ENCODE results near the gene EXOC6. TPM values are rescaled to one million over a fixed set of nuclear protein-coding genes. Genes with fewer than 3 reads are reported as not detected.
"Not testable (repeated sequence)": the region's sequence is repeated elsewhere in the genome, so short reads cannot be mapped to it uniquely, and the experiment has no call there.

The EXOC6 gene
- polyA plus RNA-seq, 4 donors = 6.7 to 17.5 (median 9.6) TPM

DNA sequence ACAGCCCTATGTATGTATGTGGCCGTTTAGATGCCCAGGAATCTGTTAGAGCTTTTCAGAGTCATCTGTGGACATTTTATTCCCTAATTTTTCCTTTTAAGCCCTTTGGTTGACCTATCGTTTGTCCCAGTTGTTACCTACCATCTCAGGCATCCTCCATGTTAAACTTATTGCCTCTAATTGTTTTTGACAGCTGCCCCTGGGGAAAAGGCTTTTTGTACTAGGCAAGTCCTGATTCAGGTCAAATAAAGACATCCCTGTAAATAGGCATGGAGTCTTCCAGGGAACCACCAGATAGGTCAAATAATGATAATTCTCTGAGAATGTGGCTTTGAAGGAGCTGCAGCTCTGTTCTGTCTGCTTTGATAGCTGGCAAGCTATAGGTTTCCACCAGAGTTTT lies 124.6 kb downstream of the EXOC6 start:
- H3K9me3 ChIP-seq (ENCODE audit: control insufficient read depth in 2 of 2, insufficient read depth in 1 of 2, low read depth in 1 of 2, low read length in 1 of 2) = peaks cover 0 to 8% of the 10 kb centered on the region in 2 donors
- no peak overlapping the region for H3K4me3 ChIP-seq (ENCODE audit: low read depth in 1 of 3, low read length in 3 of 3)
- 81 to 91% (median 90%) methylated on average over 2 of the region's 2 CpGs for WGBS, 3 donors
- H3K27ac ChIP-seq (ENCODE audit: low read depth in 1 of 3, low read length in 2 of 3) = peak overlapping the region in 1 of 3 donors; percentile 42
- H3K27me3 ChIP-seq (ENCODE audit: control insufficient read depth in 3 of 3, insufficient read depth in 3 of 3, low read length in 3 of 3) = no peaks in the 10 kb centered on the region
- peaks cover 0 to 12% (median 0%) of the 10 kb centered on the region in 3 donors for H3K4me1 ChIP-seq (ENCODE audit: control insufficient read depth in 3 of 3, insufficient read depth in 2 of 3, low read depth in 1 of 3, low read length in 2 of 3)
- peaks cover 0 to 3% (median 0%) of the 10 kb centered on the region in 3 donors for H3K36me3 ChIP-seq (ENCODE audit: control insufficient read depth in 3 of 3, insufficient read depth in 2 of 3, low read depth in 1 of 3, low read length in 3 of 3)
- DNase-seq (no peak), FAIRE-seq (no peak)

DNA sequence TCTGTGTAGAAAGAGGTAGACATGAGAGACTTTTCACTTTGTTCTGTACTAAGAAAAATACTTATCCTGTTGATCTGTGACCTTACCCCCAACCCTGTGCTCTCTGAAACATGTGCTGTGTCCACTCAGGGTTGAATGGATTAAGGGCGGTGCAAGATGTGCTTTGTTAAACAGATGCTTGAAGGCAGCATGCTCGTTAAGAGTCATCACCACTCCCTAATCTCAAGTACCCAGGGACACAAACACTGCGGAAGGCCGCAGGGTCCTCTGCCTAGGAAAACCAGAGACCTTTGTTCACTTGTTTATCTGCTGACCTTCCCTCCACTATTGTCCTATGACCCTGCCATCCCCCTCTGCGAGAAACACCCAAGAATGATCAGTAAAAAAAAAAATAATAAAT lies 128.0 kb downstream of the EXOC6 start:
- H3K4me3 ChIP-seq (ENCODE audit: low read depth in 1 of 3, low read length in 3 of 3); H3K9me3 ChIP-seq (ENCODE audit: control insufficient read depth in 2 of 2, insufficient read depth in 1 of 2, low read depth in 1 of 2, low read length in 1 of 2); H3K27ac ChIP-seq (ENCODE audit: low read depth in 1 of 3, low read length in 2 of 3); DNase-seq; H3K36me3 ChIP-seq (ENCODE audit: control insufficient read depth in 3 of 3, insufficient read depth in 2 of 3, low read depth in 1 of 3, low read length in 3 of 3); FAIRE-seq; H3K27me3 ChIP-seq (ENCODE audit: control insufficient read depth in 3 of 3, insufficient read depth in 3 of 3, low read length in 3 of 3): not testable (repeated sequence)
- peaks cover 0 to 12% (median 0%) of the 10 kb centered on the region in 3 donors for H3K4me1 ChIP-seq (ENCODE audit: control insufficient read depth in 3 of 3, insufficient read depth in 2 of 3, low read depth in 1 of 3, low read length in 2 of 3)
- WGBS, 3 donors = 75 to 95% (median 88%) methylated on average over 1 of the region's 5 CpGs

DNA sequence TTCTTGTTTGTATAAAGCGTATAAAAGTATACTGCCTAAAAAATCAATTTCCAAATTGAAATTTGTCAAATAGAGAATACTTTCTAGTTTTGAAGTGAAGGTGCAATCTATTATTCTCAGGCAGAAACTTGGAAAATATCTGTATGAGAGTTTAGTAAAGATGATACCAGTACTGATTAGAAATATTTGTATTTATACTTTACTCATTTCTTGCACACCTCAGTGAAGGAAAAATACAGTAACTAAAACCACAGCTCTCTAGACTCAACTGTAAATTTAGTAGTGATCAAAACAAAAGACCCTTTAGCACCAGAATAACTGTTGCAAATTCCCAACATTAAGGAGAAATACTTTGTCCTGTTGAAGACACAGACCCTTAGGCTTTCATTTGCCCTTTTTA lies 140.9 kb downstream of the EXOC6 start:
- Histone ChIP-seq H3K27me3 (ENCODE audit: control insufficient read depth in 3 of 3, insufficient read depth in 3 of 3, low read length in 3 of 3) (no peaks in the 10 kb centered on the region), H3K4me1 (ENCODE audit: control insufficient read depth in 3 of 3, insufficient read depth in 2 of 3, low read depth in 1 of 3, low read length in 2 of 3) (no peaks in the 10 kb centered on the region), H3K4me3 (ENCODE audit: low read depth in 1 of 3, low read length in 3 of 3) (no peak overlapping the region), H3K36me3 (ENCODE audit: control insufficient read depth in 3 of 3, insufficient read depth in 2 of 3, low read depth in 1 of 3, low read length in 3 of 3) (no peaks in the 10 kb centered on the region), H3K9me3 (ENCODE audit: control insufficient read depth in 2 of 2, insufficient read depth in 1 of 2, low read depth in 1 of 2, low read length in 1 of 2) (no peaks in the 10 kb centered on the region), H3K27ac (ENCODE audit: low read depth in 1 of 3, low read length in 2 of 3) (no peak overlapping the region)
- DNase-seq = no peak
- FAIRE-seq = peak; percentile 5
- WGBS, 3 donors = 80 to 89% (median 87%) methylated on average over 1 of the region's 1 CpG

DNA sequence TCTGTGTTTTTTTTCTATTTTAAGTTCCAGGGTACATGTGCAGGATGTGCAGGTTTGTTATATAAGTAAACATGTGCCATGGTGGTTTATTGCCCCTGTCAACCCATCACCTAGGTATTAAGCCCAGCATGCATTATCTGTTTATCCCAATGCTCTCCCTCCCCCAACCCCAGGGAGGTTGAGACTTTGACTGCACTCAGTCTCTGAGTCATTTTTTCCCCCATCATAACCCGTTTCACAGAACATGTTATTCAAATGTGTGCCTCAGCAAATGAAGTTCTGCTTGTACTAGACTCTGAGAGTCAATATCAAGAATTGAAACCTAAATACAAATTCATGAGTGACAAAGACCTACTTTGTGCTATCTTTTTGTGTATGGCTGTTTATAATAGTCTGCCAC lies 142.3 kb downstream of the EXOC6 start:
- FAIRE-seq = no peak
- Histone ChIP-seq H3K4me3 (ENCODE audit: low read depth in 1 of 3, low read length in 3 of 3) (no peak overlapping the region), H3K4me1 (ENCODE audit: control insufficient read depth in 3 of 3, insufficient read depth in 2 of 3, low read depth in 1 of 3, low read length in 2 of 3) (no peaks in the 10 kb centered on the region), H3K27me3 (ENCODE audit: control insufficient read depth in 3 of 3, insufficient read depth in 3 of 3, low read length in 3 of 3) (no peaks in the 10 kb centered on the region), H3K36me3 (ENCODE audit: control insufficient read depth in 3 of 3, insufficient read depth in 2 of 3, low read depth in 1 of 3, low read length in 3 of 3) (no peaks in the 10 kb centered on the region), H3K9me3 (ENCODE audit: control insufficient read depth in 2 of 2, insufficient read depth in 1 of 2, low read depth in 1 of 2, low read length in 1 of 2) (no peaks in the 10 kb centered on the region), H3K27ac (ENCODE audit: low read depth in 1 of 3, low read length in 2 of 3) (no peak overlapping the region)
- WGBS, 3 donors = 38 to 52% (median 42%) methylated on average over 1 of the region's 1 CpG
- peak; percentile 10 to 22 for DNase-seq

DNA sequence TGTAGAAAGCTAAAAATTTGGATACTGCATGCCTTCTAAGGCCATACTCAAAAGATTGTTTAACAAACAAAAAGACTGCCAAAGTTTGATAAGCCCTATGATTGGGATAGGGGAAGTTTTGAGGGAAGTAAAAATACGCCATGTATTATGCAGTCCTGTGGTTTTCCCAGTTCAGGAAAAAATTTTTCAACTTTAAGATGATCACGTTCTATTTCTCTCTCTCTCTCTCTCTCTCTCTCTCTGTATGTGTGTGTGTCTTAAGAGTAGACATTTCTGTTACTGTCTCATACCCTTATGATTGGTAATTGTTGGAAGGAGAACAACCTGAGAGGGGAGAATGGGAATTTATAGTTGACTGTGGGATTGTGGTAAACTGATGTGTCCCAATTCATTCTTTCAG lies 143.2 kb downstream of the EXOC6 start:
- no peak overlapping the region for H3K27ac ChIP-seq (ENCODE audit: low read depth in 1 of 3, low read length in 2 of 3)
- WGBS, 3 donors = 84 to 89% (median 85%) methylated on average over 2 of the region's 2 CpGs
- H3K4me1 ChIP-seq (ENCODE audit: control insufficient read depth in 3 of 3, insufficient read depth in 2 of 3, low read depth in 1 of 3, low read length in 2 of 3) = no peaks in the 10 kb centered on the region
- H3K4me3 ChIP-seq (ENCODE audit: low read depth in 1 of 3, low read length in 3 of 3) = no peak overlapping the region
- FAIRE-seq (no peak), DNase-seq (no peak)
- no peaks in the 10 kb centered on the region for H3K27me3 ChIP-seq (ENCODE audit: control insufficient read depth in 3 of 3, insufficient read depth in 3 of 3, low read length in 3 of 3)
- H3K9me3 ChIP-seq (ENCODE audit: control insufficient read depth in 2 of 2, insufficient read depth in 1 of 2, low read depth in 1 of 2, low read length in 1 of 2) = no peaks in the 10 kb centered on the region
- H3K36me3 ChIP-seq (ENCODE audit: control insufficient read depth in 3 of 3, insufficient read depth in 2 of 3, low read depth in 1 of 3, low read length in 3 of 3) = no peaks in the 10 kb centered on the region

DNA sequence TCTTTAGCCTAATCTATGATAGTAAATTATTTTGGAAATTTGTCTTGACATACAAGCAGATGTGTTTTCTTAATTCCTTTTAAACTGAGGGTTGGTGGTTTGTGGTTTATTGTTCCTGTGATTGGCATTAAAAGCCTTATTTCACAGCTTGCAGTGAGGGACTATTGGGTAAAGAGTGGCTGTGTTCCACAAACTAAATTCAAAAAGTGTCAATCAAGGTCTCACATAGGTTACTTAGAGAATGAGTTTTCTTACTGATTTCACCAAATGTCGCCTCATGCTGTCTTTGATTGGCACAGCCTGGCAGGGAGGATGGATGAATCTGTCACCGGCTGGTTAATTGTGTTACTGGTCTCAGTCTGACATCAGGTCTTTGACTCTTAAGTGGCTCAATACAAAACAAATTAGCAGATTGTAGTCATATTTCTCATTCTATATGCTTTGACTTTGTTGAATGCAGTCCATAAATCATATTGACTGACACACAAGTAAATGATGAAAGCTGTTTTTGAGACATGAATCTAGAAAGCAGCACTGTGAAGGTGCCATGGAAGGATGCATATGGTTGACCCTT lies 145.5 kb downstream of the EXOC6 start:
- no peaks in the 10 kb centered on the region for H3K4me1 ChIP-seq (ENCODE audit: control insufficient read depth in 3 of 3, insufficient read depth in 2 of 3, low read depth in 1 of 3, low read length in 2 of 3)
- H3K36me3 ChIP-seq (ENCODE audit: control insufficient read depth in 3 of 3, insufficient read depth in 2 of 3, low read depth in 1 of 3, low read length in 3 of 3) = no peaks in the 10 kb centered on the region
- no peaks in the 10 kb centered on the region for H3K9me3 ChIP-seq (ENCODE audit: control insufficient read depth in 2 of 2, insufficient read depth in 1 of 2, low read depth in 1 of 2, low read length in 1 of 2)
- FAIRE-seq = no peak
- WGBS, 3 donors = 79 to 90% (median 88%) methylated on average over 2 of the region's 2 CpGs
- no peak overlapping the region for H3K4me3 ChIP-seq (ENCODE audit: low read depth in 1 of 3, low read length in 3 of 3)
- no peak overlapping the region for H3K27ac ChIP-seq (ENCODE audit: low read depth in 1 of 3, low read length in 2 of 3)
- no peaks in the 10 kb centered on the region for H3K27me3 ChIP-seq (ENCODE audit: control insufficient read depth in 3 of 3, insufficient read depth in 3 of 3, low read length in 3 of 3)
- DNase-seq = no peak

DNA sequence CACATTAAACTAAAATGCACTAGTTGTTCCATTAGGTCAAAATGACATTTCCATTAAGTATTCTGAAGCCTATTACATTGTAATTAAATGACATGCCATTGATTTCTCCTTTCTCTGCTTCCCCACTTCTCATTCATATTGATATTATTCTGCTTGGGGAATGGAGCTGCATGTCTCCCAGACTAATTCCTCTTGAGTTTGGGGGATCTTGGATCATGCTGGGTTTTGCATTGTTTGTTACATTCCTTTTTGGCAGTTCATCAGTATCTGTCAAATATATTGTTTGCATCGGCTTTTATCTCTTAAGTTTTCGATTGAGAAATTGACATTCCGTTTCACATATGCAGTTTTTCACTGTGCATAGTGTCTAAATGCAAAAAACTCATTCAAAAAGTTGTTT lies 147.2 kb downstream of the EXOC6 start:
- H3K27me3 ChIP-seq (ENCODE audit: control insufficient read depth in 3 of 3, insufficient read depth in 3 of 3, low read length in 3 of 3) = no peaks in the 10 kb centered on the region
- no peak overlapping the region for H3K4me3 ChIP-seq (ENCODE audit: low read depth in 1 of 3, low read length in 3 of 3)
- H3K27ac ChIP-seq (ENCODE audit: low read depth in 1 of 3, low read length in 2 of 3) = no peak overlapping the region
- FAIRE-seq = no peak
- H3K36me3 ChIP-seq (ENCODE audit: control insufficient read depth in 3 of 3, insufficient read depth in 2 of 3, low read depth in 1 of 3, low read length in 3 of 3) = no peaks in the 10 kb centered on the region
- 86 to 96% (median 94%) methylated on average over 3 of the region's 3 CpGs for WGBS, 3 donors
- H3K4me1 ChIP-seq (ENCODE audit: control insufficient read depth in 3 of 3, insufficient read depth in 2 of 3, low read depth in 1 of 3, low read length in 2 of 3) = no peaks in the 10 kb centered on the region
- DNase-seq = no peak
- H3K9me3 ChIP-seq (ENCODE audit: control insufficient read depth in 2 of 2, insufficient read depth in 1 of 2, low read depth in 1 of 2, low read length in 1 of 2) = no peaks in the 10 kb centered on the region

DNA sequence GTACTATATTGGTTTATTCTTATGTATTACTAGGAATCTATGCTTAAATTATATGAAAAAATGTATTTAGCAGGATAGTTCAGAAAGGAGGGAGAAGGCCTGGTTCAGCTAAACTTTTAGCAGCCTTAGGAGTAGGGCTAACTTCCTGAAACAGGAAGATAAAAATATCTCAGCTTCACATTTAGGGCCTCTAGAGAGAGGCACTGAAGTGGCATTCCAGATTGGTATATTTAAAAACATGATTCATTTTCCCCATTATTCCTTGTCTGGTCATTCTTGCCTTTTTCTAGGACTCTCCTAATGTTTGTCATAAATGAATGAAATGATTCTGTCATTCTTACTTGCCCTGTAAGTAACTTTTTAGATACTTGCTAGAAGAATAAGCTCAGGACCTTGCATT lies 149.3 kb downstream of the EXOC6 start:
- DNase-seq (no peak), FAIRE-seq (no peak)
- H3K9me3 ChIP-seq (ENCODE audit: control insufficient read depth in 2 of 2, insufficient read depth in 1 of 2, low read depth in 1 of 2, low read length in 1 of 2) = no peaks in the 10 kb centered on the region
- H3K36me3 ChIP-seq (ENCODE audit: control insufficient read depth in 3 of 3, insufficient read depth in 2 of 3, low read depth in 1 of 3, low read length in 3 of 3) = no peaks in the 10 kb centered on the region
- H3K4me1 ChIP-seq (ENCODE audit: control insufficient read depth in 3 of 3, insufficient read depth in 2 of 3, low read depth in 1 of 3, low read length in 2 of 3) = no peaks in the 10 kb centered on the region
- H3K4me3 ChIP-seq (ENCODE audit: low read depth in 1 of 3, low read length in 3 of 3) = no peak overlapping the region
- no peak overlapping the region for H3K27ac ChIP-seq (ENCODE audit: low read depth in 1 of 3, low read length in 2 of 3)
- H3K27me3 ChIP-seq (ENCODE audit: control insufficient read depth in 3 of 3, insufficient read depth in 3 of 3, low read length in 3 of 3) = no peaks in the 10 kb centered on the region

DNA sequence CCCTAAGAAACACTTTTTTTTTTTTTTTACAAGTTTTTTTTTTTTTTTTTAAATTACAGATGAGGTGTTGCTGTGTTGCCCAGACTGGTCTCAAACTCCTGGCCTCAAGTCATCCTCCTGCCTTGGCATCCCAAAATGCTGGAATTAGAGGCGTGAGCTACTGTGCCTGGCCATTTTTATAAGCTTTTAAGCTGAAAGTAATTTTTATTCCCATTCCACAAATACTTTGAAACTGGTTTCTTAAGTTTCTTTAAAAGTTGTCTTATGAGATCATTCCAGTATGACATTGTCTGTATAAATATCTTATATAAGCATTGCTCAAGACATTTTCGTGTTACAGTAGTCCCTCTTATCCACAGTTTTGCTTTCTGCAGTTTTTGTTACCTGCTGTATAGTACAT lies 150.9 kb downstream of the EXOC6 start:
- no peak overlapping the region for H3K27ac ChIP-seq (ENCODE audit: low read depth in 1 of 3, low read length in 2 of 3)
- H3K4me1 ChIP-seq (ENCODE audit: control insufficient read depth in 3 of 3, insufficient read depth in 2 of 3, low read depth in 1 of 3, low read length in 2 of 3) = no peaks in the 10 kb centered on the region
- H3K9me3 ChIP-seq (ENCODE audit: control insufficient read depth in 2 of 2, insufficient read depth in 1 of 2, low read depth in 1 of 2, low read length in 1 of 2) = no peaks in the 10 kb centered on the region
- no peaks in the 10 kb centered on the region for H3K27me3 ChIP-seq (ENCODE audit: control insufficient read depth in 3 of 3, insufficient read depth in 3 of 3, low read length in 3 of 3)
- DNase-seq (no peak), FAIRE-seq (no peak)
- WGBS, 3 donors = 92 to 94% (median 94%) methylated on average over 2 of the region's 2 CpGs
- no peaks in the 10 kb centered on the region for H3K36me3 ChIP-seq (ENCODE audit: control insufficient read depth in 3 of 3, insufficient read depth in 2 of 3, low read depth in 1 of 3, low read length in 3 of 3)
- H3K4me3 ChIP-seq (ENCODE audit: low read depth in 1 of 3, low read length in 3 of 3) = no peak overlapping the region

Measured in small intestine (tissue), 7 donors.